AG20443 (cell line): ENCODE measurements around the gene ETNK2.
A peak's percentile ranks its signal among the peaks of the same experiment; 100 is the strongest.
"Not testable (repeated sequence)": the region's sequence is repeated elsewhere in the genome, so short reads cannot be mapped to it uniquely, and the experiment has no call there.

Experiments
- DNase-seq: peaks from one replicate; pipeline ENCODE4 v3.0.0; 2012; ENCODE audit warnings: low spot score, mixed read lengths

Gene ETNK2

DNA sequence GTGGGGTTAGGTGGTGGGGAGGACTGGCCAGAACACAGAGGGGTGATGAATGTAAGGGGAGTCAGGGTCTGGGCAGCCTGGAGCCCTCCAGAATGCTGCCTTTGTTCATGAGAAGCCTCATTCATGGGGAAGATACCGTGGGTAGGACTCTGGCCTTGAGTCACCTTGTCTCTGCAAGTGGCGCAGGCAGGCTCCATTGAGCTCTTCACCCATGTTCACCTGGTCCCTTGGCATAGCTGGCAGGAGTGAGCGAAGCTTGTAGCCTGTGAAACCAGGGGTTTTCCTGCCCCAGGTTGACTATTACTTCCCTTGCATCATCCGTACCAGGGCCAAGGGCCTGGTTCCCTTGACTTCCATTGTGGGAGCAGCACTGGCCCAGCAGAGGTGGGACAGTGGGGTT, 53.2 kb downstream of the ETNK2 start:
- DNase-seq = no peak

DNA sequence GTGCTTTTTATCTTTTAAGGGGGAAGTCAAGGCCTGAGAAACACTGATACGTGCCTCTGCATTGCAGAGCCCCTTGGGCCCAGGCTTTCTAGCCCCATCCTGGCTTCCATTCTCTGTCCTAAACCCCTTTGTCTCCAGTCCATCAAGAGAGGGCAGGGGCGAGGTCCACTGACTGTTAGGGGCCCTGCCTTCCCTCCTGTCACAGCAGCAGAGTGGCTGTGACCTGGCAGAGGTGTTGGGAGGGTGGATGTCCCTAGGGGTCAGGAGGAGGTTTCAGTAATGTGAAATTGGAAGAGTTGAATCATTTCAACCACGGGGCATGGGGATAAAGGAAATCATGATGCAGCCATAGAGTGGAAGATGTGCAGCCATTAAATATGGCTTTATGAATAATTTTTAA, 54.9 kb downstream of the ETNK2 start:
- no peak for DNase-seq

DNA sequence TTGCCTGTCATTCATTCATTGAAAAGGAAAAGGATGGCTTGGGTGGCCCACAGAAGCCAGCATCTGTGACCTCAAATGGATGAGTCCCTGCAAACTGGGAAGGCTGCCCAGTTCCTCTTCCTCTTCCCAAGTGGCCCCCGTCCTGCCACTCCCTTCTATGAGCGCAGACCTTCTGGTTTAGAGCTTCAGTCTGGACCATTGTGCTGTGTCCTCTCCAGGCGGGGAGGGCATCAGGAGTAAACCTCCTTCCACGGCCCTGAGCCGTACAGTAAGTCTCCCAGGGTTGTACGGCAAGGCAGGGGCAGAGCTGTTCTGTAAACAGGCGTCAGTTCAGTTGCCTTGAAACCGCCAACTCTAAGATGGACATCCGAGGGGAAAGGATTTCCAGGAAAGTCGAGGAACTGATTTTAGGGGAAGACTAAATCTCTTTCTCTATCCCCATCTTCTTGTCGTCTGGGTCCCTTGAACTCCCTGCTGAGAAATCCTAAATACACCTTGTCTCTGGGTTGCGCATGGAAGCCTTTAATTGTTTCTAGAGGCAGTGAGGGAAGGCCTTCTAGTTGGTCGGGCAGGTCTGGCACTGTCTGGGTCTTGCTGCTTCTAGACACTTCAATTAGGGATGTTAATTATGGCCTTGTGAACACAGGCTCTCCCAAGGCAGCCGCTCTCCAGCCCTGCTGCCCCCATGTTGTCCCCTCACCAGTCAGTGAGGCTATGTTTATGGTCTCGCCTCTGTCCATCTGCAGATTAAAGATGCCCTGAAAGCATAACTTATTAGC, 56.8 kb downstream of the ETNK2 start:
- no peak for DNase-seq

DNA sequence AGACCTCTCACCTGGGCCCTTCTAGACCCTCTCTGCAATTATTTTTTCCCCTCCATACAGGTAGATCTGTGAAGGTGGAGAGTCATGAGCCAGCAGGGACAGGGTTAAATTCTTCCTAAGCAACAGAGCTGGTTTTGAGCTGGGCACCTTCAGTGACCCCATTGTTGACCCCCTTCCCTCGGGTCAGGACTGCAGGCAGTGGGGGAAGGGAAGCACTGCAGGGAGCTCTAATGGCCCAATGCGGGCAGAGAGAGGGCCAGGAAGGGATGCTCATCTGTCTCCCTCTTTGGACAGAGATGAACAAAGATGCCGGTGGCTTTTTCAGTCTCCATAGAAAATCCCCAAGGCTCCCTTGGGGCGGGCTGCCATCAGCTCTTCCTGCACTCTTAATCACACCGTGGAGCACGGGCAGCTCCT, 57.5 kb downstream of the ETNK2 start:
- no peak for DNase-seq

DNA sequence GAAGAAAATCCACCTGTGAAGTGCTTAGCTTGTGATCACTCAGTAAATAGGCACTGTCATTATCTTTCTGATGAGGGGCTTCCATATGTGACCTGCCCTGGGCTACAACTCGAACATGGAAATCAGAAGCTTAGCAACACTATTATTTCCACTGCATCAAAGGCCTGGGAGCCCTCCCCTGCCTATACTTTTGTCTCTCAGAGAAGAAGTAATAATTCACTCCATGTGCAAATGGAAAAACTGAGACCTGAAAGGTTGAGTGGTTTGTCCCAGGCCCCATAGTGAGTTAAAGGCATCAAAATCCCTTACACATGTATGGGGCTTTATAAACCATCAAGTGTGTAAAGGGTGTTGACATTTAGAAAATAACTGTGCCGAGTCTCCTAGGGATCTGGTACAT, 58.1 kb downstream of the ETNK2 start:
- no peak for DNase-seq

DNA sequence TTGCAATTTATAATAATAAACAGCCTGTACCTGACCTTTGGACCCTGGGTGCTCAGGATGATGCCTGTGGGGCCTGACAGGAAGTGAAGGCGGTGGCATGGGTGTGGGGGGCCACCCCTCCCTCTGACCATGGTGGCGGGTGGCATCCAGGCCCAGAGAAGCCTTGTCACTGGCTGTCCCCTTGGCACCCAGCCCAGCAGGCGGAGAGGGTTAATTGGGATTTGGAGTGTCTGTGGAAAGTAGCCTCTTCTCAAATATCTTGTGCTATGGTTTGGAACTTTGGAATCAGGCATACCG, 58.5 kb downstream of the ETNK2 start:
- no peak for DNase-seq

DNA sequence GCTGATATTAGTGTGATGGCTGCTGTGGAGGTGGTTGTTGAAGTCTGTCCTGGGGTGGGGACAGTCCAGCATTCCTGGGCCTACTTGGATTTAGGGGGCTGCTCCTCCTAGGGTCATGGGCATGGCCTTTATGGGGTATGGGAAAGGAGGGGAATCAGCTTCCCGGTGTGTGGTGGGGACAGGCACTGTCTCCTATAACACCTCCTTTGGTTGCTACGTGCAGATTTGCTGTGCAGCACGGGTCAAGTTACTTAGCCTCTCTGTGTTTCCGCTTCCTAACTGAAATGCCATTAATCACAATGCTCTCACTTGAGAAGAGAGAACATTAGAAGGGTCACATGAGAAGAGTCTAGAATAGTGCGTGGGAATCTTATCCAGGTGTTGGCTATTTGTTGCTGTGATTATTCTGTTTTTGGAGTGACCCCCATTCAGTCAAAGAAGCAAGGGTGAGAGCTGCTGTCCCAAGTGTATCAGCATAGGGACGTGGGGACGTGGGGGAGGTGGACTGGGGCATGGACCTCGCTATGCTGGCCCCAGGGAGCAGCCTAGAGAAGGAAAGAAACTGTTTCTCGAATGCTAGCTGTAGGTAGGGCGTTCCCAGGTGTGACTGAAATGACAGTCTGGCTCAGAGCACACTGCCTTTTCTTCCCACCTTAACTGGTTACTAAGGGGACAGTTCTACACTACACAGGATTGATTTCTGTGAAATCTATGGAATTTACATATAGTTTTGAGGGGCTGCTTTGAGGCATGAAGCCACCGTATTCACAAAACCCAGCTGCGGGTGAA, 59.0 kb downstream of the ETNK2 start:
- DNase-seq = no peak

DNA sequence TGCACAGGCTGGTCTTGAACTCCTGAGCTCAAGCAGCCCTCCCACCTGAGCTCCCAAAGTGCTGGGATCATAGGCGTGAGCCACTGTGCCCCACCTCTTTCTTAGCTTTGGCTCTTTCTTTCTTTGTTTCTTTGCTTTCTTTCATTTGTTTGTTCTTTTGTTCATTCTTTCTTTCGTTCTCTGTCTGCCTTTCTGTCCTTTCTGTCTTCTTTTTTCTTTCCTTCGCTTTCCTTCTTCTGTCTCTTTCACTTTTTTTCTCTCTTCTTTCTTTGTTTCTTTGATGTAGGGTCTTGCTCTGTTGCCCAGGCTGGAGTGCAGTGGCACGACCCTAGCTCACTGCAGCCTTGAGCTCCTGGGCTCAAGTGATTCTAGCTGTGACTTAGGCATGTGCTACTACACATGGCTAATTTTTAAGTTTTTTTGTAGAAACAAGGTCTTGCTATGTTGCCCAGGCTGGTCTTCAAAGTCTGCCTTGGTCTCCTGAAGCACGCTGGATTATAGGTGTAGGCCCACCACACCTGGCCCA, 60.0 kb downstream of the ETNK2 start:
- DNase-seq = no peak

DNA sequence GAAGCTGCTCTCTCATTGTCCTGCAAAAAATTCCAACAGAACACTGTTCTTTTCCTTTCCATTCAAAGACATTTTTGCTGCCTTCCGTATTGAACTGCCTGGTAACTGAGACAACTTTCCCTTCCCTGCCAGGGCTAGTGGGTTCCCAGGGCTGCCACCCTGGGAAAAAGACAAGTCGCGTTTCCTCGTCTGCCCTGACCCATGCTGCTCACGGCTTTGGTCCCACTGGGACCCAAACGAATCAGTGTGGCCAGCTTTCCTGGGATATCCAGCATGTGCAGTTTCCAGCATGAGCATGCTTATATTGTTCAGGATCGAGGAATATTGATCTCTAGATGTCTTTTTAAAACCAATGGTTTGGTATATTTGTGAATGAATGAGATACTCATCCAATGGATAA, 60.8 kb downstream of the ETNK2 start:
- DNase-seq = no peak

DNA sequence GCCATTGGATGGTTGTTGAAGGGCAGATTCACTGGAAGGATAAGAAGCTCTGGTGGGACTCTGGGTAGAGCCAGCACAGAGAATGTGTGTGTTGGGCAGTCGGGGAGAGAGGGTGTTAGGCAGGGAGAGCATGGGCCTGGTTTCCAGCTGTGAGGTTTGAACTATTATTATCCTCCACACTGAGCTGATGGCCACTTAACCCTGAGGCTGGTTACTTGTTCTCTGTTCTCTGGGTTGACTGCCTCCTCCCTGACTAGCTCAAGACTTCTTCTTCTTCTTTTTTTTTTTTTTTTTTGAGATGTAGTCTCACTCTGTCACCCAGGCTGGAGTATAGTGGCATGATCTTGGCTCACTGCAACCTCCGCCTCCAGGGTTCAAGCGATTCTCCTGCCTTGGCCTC, 61.7 kb downstream of the ETNK2 start:
- not testable (repeated sequence) for DNase-seq

DNA sequence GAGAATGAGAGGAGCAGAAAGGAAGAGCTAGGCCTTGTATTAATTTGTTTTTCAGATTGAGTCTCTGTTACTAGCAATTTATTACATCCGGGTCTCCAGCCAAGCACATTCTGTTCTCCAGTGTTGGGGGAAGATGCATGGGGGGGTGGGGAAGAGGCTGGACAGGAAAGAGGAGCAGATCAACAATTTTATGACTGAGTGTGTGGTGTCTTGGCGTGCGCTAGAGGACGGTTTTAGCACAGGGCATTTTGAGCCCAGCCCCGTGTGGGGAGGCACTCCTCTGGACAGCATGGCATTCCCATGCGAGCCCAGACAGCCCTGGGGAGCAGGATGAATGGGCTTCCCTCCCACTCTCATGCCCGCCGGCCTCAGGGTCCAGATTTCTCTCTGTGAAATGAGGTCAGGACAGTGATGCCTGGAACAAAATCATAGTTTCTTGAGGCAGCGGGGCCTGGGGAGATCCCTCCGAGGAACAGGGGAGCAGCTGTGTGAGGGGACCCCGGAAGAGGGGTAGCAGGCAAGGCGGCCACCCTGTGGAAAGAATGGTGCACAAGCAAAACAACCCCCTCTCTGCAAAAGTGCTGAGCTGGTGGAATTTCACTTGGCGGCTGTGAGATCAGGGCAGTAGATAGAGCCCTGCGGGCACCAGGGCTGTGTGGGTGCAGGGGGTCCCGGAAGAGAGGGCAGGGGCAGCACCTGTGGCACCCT, 62.6 kb downstream of the ETNK2 start:
- peak; percentile 62 for DNase-seq

DNA sequence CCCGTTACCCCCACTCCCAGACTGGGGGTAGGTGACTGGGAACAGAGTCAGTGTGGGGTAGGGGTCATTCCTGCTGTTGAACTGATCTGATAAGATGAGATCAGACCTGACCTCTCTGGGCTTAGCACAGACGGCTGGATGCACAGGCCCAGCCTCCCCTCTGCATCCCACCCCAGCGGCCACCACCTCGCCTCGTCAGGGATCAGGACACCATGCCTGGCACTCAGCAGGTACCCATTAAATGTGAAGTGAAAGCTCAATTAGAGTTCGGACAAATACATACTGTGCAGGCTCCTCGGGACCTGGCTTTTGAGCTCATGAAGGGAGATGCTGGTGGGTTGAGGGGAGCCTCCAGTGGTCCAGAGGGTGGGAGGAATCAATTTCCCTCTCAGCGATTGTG, 63.2 kb downstream of the ETNK2 start:
- DNase-seq = no peak

DNA sequence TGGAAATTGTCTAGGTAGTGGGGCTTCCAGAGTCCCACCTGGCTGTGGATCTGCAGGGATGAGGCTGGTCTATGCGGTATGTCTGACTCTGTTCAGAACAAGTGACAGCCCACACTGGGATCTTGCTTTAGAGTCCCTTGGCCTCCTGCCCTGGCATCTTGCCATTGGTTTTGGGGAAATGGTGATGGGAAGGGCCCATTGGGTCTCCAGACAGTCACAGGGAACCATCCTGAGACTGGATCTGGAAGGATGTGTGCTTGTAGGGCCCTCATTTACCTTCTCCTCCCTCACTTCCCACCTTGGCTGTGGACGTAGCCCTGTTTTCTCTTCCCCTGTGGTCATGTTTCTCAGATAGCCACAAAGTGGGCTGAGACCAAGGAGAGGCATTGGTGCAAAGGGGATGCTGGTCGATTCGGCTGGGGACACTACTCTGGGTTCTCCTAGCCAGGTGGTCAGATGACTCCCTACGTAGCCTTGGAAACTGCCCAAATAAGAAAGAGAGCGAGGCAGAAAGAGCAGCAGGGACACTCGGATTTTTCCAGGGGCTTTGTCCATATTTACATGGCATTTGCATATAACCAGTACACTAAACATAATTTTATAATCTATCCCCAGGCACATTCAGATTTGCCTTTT, 63.8 kb downstream of the ETNK2 start:
- no peak for DNase-seq

DNA sequence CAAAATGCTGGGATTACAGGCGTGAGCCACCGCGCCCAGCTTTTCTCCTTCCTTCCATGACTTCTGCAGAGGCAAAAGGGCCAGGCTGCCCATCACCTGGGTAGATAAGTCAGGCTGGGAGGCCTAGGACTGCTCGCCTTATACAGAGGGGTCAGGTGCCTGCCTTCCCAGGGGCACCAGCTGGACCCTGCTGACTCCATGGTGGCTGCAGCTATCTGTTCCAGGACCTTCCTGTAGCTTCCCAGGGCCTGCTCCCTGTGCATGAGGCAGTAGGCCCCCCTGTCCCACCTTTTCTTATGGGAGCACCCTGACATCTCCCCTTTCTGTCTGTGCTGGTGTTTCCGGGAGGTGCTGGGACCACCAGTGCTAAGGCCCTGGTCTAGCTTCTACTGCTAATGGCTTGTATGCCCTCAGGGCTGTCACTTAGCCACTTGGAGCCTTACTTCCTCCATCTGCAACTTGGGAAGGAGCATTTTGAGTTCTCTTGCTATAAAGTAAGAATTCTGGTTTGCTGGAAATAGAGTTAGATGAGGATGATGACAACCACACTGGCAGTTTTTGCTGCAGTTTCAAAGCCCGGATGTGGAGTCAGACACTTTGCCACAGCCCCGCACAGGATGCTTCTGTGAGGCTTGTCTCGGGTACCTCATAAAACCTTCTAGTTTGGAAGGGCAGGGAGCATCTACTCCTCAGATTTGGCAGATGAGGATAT, 64.5 kb downstream of the ETNK2 start:
- no peak for DNase-seq

DNA sequence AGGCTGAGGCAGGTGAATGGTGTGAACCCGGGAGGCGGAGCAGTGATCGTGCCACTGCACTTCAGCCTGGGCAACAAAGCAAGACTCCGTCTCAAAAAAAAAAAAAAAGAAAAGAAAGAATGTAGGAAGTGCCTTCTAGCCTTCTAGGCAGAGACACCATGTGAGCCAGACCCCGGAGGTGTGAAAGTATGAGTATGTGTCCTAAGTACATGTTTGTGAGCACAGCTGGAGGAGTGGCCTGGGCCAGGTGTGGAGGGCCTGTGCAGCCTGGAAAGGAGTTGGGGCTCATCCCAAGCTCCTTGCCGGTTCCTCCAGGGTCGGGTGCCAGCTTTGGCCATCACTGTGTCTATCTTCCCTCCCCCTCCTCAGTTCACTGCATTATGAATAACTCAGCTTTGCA, 66.0 kb downstream of the ETNK2 start:
- DNase-seq = no peak

DNA sequence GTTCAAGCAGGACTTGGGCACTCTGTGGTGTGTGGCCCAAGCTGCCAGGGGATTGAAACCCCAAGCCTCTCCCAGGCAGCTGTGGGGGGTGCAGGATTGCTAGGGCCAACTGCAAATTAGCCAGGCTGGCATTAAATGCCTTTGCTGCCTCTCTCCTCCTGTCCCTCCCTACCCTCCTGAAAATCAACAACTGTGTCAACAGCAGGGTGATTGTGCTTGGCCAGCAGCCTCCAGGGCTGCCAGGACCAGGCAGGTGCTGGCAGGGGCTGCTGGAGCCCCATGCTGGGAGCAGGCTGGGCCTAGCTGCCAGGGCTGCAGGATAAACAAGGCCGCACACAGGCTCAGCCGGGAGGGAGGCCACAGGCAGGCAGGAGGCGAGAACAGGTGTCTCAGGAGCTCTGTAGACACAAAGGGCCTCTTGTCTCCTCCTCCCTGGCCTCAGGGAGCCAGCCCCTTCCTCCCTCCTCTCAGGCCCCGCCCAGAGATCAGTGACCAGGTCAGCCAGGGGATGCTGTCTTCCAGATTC, 67.5 kb downstream of the ETNK2 start:
- no peak for DNase-seq

DNA sequence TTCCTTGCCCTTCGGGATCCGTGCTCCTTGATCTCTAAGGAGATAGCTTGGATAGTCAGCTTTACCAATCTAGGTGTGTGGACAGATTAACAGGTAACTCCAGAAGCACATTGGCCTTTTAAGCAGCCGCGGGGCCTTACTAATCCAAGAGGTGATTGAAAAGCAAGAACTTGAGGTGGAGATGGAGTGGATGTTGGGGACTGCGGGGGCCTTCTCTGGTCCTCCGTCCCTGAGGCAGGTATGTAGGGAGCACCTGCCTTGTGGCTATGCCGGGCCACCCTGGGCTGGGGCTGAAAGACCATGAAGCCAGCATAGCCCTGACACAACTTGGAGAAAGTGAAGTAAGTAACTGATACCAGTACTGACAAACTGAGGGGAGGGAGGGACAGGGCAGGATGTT, 68.4 kb downstream of the ETNK2 start:
- DNase-seq = no peak

DNA sequence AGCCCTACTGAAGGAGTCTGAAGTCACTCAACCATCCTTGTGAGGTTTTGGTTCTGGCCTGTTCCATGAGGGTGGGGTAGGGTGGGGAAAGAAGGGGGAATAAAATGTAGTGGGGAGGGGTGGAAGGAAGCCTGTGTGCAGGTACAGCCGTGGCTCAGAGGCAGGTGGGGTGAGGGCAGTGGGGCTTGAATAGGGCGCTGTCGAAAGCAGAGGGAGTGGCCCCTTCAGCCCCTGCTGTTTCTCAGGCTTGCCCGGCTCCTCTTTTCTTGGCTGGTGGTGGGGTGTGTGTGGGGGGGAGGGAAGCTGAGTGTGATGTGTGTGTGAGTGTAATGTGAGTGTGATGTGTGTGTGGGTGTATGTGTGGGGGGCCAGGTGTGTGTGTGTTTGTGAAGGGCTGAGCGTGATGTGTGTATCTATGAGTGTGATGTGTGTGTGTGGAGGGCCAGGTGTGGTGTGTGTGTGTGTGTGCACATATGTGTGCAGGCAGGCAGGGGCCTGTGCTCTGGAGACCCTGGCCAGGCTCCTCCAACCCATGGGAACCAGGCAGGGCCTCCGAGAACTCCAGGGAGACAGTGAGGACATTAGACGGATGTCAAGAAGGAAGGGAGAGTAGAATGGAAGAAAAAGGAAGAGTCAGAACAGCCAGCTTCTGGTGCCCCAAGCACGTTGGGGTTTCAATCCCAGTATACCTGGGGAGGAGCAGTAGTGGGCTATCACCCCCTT, 69.9 kb downstream of the ETNK2 start:
- DNase-seq = no peak

DNA sequence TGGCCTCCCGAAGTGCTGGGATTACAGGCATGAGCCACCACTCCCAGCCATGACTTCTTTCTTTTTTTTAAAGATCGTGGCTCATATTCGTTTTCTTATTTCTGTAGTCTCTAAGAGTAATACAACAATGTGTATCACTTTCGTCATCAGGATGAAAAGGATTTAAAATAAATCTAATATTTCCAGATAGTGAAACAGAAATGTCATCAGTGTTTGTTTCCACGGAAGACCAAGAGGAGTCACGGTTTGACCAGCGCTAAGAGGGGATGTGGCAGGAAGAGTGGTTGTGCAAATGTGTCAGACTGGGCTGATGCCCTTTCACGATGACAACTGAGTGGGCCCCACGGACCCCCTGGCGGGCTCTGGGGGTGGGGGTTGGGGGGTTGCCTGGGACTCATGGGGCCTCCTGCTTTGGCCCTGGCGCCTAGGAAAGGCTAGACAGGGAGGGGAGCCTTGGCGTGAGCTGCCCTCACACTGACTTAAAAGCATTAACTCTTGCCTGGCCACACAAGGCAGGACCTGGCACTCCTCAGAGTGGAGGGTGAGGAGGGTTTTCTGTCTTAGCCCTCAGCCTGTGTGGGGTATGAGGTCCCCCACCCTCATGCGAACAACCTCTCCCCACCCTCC, 70.6 kb downstream of the ETNK2 start:
- DNase-seq = no peak
